ENCODE data around the gene IFI27L2. TPM values are rescaled to one million over a fixed set of nuclear protein-coding genes. Genes with fewer than 3 reads are reported as not detected.

The IFI27L2 gene
- total and polyA plus RNA-seq, 2 experiments from 2014 or later = 95.3 to 170 TPM

- no peak for DNase-seq
These were observed 43.1 kb upstream of the IFI27L2 start for GRCh38 chr14:94172545-94172944.

GRCh38 chr14:94171208-94171607, 41.8 kb upstream of the IFI27L2 start:
- Histone ChIP-seq H3K79me2 (ENCODE audit: insufficient read depth) (no peaks in the 10 kb centered on the region), H3K4me3 (no peak overlapping the region), H3K9ac (no peak overlapping the region), H3K27me3 (replicated peaks; ENCODE audit: insufficient read depth) (peaks cover 14% of the 10 kb centered on the region), H3K36me3 (ENCODE audit: low read depth) (no peaks in the 10 kb centered on the region), H3K9me2 (ENCODE audit: insufficient read depth) (no peaks in the 10 kb centered on the region), H4K20me1 (ENCODE audit: insufficient read depth) (no peaks in the 10 kb centered on the region), H2AFZ (no peak overlapping the region), H3F3A (ENCODE audit: insufficient read depth) (peaks cover 16% of the 10 kb centered on the region), H3K4me2 (ENCODE audit: unreplicated experiment) (peak overlapping the region; percentile 11), H3K27ac (no peak overlapping the region), H3K9me3 (ENCODE audit: low read depth) (no peaks in the 10 kb centered on the region), H3K4me1 (ENCODE audit: insufficient read depth) (peaks cover 4% of the 10 kb centered on the region; the same call in 1 of the 2 replicates)
- WGBS, 2 experiments (ENCODE audit: low coverage in 1 of 2, low lambda C conversion rate in 2 of 2, missing lambda C conversion rate in 2 of 2) = 5 to 13% methylated on average over 3 of the region's 3 CpGs
- in situ Hi-C loops (cut with MboI) = no loop called here
- peak; percentile 71 for DNase-seq
- no peak for TF ChIP-seq EZH2 (IDR thresholded peaks at IDR 0.05; ENCODE audit: insufficient read depth, poor library complexity, severe bottlenecking)

More at GRCh38 chr14:94172545-94172944, 43.1 kb upstream of the IFI27L2 start:
- Histone ChIP-seq H3K9me3 (ENCODE audit: low read depth) (no peaks in the 10 kb centered on the region), H3K4me3 (no peak overlapping the region), H3K4me2 (ENCODE audit: unreplicated experiment) (no peak overlapping the region), H3K27ac (no peak overlapping the region), H4K20me1 (ENCODE audit: insufficient read depth) (no peaks in the 10 kb centered on the region), H2AFZ (no peak overlapping the region), H3K9ac (no peak overlapping the region), H3K4me1 (ENCODE audit: insufficient read depth) (peaks cover 4% of the 10 kb centered on the region; the same call in 1 of the 2 replicates), H3K27me3 (replicated peaks; ENCODE audit: insufficient read depth) (peaks cover 27% of the 10 kb centered on the region), H3K36me3 (ENCODE audit: low read depth) (no peaks in the 10 kb centered on the region), H3K79me2 (ENCODE audit: insufficient read depth) (no peaks in the 10 kb centered on the region), H3K9me2 (ENCODE audit: insufficient read depth) (no peaks in the 10 kb centered on the region), H3F3A (ENCODE audit: insufficient read depth) (peaks cover 16% of the 10 kb centered on the region)
- no peak for TF ChIP-seq EZH2 (IDR thresholded peaks at IDR 0.05; ENCODE audit: insufficient read depth, poor library complexity, severe bottlenecking)
- TF ChIP-seq EZH2phosphoT487 (IDR thresholded peaks at IDR 0.05; ENCODE audit: insufficient read depth, low read depth) = no peak
- in situ Hi-C loops (cut with MboI) = no loop called here
- 50 to 59% methylated on average over 5 of the region's 5 CpGs for WGBS, 2 experiments (ENCODE audit: low coverage in 1 of 2, low lambda C conversion rate in 2 of 2, missing lambda C conversion rate in 2 of 2)

- Histone ChIP-seq H3K4me1 (ENCODE audit: insufficient read depth) (peaks cover 4% of the 10 kb centered on the region; the same call in 1 of the 2 replicates), H3K27ac (no peak overlapping the region), H3K4me2 (ENCODE audit: unreplicated experiment) (no peak overlapping the region), H3K27me3 (replicated peaks; ENCODE audit: insufficient read depth) (peaks cover 3% of the 10 kb centered on the region), H3K79me2 (ENCODE audit: insufficient read depth) (no peaks in the 10 kb centered on the region), H3K9me3 (ENCODE audit: low read depth) (no peaks in the 10 kb centered on the region), H3F3A (ENCODE audit: insufficient read depth) (peaks cover 16% of the 10 kb centered on the region), H3K9ac (no peak overlapping the region), H2AFZ (no peak overlapping the region), H3K4me3 (no peak overlapping the region), H3K9me2 (ENCODE audit: insufficient read depth) (no peaks in the 10 kb centered on the region), H4K20me1 (ENCODE audit: insufficient read depth) (no peaks in the 10 kb centered on the region), H3K36me3 (ENCODE audit: low read depth) (no peaks in the 10 kb centered on the region)
- WGBS, 2 experiments (ENCODE audit: low coverage in 1 of 2, low lambda C conversion rate in 2 of 2, missing lambda C conversion rate in 2 of 2) = 72 to 76% methylated on average over 6 of the region's 6 CpGs
- DNase-seq = no peak
- in situ Hi-C loops (cut with MboI) = no loop called here
- TF ChIP-seq EZH2 (IDR thresholded peaks at IDR 0.05; ENCODE audit: insufficient read depth, poor library complexity, severe bottlenecking) (no peak), EZH2phosphoT487 (IDR thresholded peaks at IDR 0.05; ENCODE audit: insufficient read depth, low read depth) (no peak)
These were observed 40.7 kb upstream of the IFI27L2 start for GRCh38 chr14:94170136-94170535.

DNA sequence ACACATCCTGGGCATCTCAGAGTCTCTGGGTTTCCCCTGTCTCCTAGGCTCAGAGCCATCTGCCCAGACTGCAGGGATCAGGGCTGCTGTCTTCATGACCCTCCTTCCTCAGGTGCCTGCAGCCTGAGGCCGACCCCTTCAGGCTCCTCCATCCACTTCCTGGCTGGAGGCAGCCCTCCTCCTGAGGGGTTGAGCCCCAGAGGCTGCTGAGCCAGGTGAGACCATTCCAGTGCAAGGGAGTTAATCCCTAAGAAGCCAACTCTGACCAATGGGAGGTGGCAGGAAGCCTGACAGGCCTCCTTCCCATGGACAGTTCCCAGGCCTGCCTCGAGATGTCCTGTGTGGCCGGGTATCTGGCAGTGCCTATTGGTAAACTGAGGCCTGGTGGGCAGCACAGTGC, 36.3 kb upstream of the IFI27L2 start:
- Histone ChIP-seq H3K4me3 (no peak overlapping the region), H3K4me1 (ENCODE audit: insufficient read depth) (peaks cover under 1% of the 10 kb centered on the region; the same call in 1 of the 2 replicates), H3K27ac (no peak overlapping the region), H4K20me1 (ENCODE audit: insufficient read depth) (no peaks in the 10 kb centered on the region), H3K4me2 (ENCODE audit: unreplicated experiment) (no peak overlapping the region), H3K9me3 (ENCODE audit: low read depth) (no peaks in the 10 kb centered on the region), H3K9me2 (ENCODE audit: insufficient read depth) (no peaks in the 10 kb centered on the region), H3K36me3 (ENCODE audit: low read depth) (no peaks in the 10 kb centered on the region), H2AFZ (no peak overlapping the region), H3K27me3 (replicated peaks; ENCODE audit: insufficient read depth) (peaks cover 7% of the 10 kb centered on the region), H3F3A (ENCODE audit: insufficient read depth) (no peaks in the 10 kb centered on the region), H3K9ac (no peak overlapping the region), H3K79me2 (ENCODE audit: insufficient read depth) (no peaks in the 10 kb centered on the region)
- in situ Hi-C loops (cut with MboI) = no loop called here
- 88 to 90% methylated on average over 3 of the region's 3 CpGs for WGBS, 2 experiments (ENCODE audit: low coverage in 1 of 2, low lambda C conversion rate in 2 of 2, missing lambda C conversion rate in 2 of 2)
- no peak for TF ChIP-seq EZH2 (IDR thresholded peaks at IDR 0.05; ENCODE audit: insufficient read depth, poor library complexity, severe bottlenecking)
- TF ChIP-seq EZH2phosphoT487 (IDR thresholded peaks at IDR 0.05; ENCODE audit: insufficient read depth, low read depth) = no peak
- no peak for DNase-seq
